IPS DF 4.7 (cell line): ENCODE data around the gene ATP10A.
"Not testable (repeated sequence)": the region's sequence is repeated elsewhere in the genome, so short reads cannot be mapped to it uniquely, and the experiment has no call there.

Experiments
- DNase-seq: peaks from one replicate; pipeline ENCODE4 v3.0.0-alpha.2; 2013; ENCODE audit warnings: low spot score; ENCODE audit errors: extremely low read depth

The ATP10A gene

DNA sequence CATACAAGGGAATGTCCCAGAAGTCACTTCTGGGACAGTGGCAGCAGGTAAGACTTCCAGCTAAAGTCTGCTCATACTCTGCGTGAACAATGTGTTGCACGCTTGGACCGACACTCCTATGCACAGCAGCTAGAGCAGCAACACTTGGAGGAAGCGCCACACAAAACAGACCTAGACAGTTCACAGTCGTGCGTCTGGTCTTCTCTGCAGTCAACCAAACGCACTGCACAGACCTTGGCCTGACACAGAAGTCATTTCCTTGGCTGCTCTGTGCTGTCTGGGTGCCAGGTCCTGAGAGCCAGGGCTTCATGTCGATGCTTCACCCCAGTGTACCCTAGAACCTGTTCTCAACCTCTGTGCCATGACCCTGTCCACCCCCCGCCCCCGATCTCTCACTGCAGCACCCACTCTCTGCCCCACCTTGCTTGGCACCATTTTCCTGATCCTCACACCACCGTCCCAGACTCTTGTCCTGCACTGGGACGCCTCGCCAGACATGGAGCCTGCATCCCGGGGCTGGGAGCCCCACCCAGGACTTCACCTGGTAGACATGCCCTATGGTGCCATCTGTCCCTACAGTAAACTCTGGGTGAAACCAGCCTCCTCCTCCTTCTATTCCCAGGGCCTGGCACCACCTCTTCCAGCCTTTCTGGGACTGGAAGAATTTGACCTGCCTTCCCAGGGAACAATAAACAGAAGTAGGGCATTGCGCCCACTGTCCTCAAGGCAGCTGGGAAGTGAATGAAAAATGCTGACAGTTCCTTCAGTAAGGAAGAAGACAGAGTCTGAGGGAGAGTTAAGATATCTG lies 3.1 kb downstream of the ATP10A start:
- DNase-seq = no peak

DNA sequence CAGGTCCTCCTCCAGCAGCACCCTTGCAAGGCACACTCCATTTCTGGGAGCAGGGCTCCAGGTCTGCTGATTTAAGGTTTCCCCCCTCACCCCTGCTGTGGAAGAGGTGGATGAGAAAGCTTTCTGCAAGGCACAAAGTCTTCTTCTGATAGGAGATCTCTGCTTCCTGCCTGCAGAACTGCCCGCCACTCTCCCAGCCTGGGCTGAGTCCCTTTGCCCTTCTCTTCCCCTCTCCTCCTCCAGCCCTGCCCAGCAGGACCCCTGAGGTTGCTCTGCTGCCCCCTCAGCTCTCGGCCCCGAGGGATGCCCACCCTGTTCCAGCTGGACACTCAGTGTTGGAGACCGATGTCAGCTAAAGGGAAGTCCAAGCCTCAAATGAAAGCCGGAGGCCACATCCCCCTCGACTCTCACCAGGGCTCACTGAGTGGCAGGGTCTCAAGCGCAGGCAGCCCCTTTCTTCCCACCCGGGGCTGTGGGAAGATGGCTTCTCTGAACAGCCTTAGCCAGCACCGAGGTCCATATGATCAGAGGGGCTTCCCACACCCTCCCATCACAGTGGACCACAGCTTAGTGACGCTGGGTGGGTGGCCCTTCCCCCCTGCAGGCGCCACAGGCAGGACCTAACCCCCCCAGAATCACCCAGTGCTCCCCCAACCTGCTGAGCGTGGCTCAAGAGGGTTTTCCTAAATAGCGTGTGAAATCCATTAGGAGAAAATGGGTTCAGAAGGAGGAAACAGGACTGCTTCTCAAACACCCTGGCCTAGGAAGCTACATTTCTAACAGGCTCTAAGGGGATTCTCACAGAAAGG lies 4.0 kb downstream of the ATP10A start:
- DNase-seq = no peak

DNA sequence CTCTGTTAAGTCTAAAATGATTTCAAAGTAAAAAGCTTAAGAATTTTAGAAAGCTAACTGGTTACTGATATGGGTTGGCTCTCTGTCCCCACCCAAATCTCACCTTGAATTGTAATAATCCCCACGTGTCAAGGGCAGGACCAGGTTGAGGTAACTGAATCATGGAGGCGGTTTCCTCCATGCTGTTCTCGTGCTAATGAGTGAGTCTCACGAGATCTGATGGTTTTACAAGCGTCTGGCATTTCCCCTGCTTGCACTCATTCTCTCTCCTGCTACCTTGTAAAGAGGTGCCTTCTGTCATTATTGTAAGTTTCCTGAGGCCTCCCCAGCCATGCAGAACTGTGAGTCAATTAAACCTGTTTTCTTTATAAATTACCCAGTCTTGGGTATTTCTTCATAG lies 7.1 kb downstream of the ATP10A start:
- not testable (repeated sequence) for DNase-seq

DNA sequence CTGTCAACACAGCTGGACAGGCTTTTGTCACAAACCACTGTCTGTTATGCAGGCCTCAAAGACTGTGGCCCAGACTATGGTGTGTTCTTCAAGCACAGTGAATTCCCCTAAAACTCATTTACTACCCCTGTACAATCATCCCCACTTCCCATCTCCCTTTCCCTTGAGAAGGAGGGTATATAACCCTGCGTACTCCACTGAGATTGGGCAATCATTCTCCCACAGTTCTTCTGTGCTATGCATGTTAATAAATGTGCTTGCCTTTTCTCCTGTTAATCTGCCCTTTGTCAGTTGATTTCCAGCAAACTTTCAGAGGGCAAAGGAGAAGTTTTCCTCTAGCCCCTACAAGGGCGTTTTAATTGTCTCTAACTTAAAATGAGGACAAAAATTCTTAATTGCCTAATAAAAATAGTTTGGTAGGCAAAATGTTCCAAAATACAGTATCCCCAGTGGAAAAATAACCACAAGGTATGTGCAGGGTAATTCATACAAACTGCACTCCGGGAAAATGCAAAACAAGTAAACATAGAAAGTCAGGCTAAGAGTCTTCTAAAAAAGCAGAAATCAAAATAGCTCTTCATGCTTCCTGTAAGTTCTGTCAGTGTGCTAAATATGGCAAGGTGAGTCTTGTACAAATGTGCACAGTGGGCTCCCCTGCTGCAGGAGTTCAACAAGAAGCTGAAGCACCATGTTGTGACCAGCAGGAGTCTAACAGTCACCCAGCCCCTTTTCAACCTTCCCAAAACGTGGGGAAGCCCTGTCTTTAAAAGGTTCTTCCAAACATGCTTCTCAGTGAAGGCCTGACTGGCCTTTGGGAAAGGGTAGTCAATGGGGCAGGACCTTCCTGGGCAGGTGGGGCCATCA lies 10.2 kb downstream of the ATP10A start:
- DNase-seq = no peak

DNA sequence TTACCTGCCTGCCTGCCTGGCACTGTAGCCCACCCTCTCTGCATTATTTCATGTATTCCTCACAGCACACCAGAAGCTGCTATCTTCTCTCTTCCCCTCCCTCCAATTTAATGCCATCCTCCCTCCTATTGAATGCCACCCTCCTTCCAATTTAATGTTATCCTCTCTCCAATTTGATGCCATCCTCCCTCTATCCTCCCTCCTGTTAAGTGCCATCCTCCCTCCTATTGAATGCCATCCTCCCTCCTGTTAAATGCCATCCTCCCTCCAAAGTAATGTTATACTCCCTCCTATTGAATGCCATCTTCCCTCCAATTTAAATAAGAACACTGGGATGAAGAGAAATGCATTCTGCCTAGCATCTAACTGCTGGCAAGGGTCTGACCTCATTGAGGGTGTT lies 11.1 kb downstream of the ATP10A start:
- DNase-seq = no peak

DNA sequence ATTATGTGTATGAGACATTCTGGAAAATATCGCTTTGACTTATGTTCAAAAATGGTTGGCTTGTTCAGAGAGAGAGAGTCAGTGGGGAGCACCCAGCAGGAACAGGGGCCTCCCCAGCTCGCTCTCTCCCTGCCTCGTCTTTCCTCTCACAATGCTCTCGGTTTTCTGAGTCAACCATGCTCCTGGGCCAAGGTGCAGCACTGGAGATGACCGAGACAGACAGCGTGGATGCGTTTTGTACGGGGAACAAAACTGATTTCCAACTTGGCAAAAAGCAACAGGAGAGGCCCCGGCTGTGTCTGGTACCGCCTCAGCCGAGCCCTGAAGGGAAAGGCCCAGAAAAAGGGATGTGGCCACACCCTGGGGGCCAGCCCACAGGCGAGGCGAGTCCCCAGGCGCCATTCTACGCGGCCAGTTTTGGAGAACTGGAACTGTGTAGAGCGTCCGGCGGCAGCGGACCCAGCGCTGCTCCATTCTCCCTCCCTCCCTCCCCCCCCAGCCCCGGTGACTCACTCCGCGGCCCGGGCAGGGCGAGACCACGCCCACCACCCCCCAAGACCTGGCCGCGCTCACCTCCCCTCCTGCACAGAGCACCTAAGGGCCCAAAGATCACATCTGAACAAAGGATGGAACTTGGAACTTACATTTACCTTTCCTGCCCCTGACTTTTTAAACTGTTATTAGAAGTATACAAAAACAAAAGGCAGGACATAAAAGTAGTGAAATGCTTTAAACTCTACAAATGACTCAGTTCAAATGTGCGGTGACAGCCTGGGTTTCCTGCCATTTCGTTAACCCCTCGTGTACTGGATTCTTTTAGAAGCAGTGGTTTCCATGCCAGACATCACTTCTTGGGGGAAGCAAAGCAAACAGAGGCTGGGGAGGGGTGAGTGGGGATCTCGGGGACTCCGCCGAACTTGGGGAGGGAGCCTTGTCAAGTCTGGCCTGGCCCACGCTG lies 12.7 kb downstream of the ATP10A start:
- no peak for DNase-seq

DNA sequence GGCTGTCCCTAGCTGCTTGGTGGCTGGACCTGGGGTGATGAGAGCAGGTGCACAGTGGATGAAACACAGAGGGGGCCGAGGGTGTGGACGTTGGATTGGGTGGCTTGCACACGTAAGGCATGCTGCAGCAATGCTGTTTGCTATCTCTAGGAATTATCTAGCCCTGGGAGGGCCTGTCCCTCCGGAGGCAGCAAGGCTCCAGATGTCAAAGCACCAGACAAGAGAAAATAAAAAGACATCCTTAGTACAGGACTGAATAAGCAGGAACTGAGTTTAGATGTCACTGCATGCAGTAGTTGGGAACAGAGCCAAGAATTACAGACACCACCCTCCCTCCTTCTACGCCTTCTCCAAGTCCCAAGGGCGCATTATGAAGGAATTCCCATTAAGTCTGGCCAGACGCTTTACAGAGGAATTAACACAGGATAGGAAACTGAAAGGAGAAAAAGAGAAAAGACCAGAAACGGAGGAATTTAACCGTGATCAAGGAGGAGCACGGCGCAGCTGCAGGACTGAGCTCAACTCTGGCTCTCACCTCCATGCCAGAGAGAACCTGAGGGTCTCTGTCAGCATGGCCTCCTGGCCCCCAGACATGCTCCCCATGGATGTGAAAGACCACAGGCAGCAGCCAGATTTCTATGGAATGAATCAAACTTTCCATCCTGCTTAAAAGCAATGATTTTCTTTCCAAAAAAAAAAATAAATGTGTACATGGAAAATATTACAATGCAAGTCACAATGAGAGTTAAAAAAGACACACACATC lies 13.8 kb downstream of the ATP10A start:
- DNase-seq = no peak

DNA sequence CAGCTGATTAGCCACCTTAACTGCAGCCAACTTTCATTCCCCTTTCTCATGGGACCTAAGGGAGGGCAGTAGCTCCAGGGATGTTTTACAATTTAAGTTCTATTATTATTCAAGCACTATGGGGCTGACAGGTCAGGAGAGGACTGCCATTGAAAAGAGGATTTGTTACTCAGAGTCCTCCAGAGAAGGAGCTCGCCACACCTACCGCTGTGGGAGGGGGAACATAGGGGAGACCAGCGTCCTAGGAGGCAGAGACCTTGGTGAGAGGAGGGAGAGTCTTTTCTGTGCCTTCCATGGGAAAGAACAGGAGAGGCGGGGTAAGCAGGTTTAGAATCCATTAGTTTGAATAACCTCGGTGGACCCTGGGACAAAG lies 14.4 kb downstream of the ATP10A start:
- no peak for DNase-seq

DNA sequence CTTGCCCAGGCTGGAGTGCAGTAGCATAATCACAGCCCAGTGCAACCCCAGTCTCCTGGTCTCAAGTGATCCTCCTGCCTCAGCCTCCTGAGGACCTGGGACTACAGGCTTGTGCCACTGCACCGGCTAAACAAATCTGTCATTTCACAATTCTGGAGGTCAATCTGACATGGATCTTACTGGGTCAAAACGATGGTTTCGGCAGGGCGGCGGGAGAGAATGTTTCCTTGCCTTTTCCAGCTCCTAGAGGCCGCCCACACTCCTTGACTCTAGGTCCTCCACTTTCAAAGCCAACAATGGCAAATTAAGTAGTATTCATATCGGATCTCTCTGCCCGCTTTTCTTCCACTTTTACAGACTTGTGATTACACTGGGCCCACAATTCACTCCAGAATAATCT lies 14.8 kb downstream of the ATP10A start:
- DNase-seq = no peak

DNA sequence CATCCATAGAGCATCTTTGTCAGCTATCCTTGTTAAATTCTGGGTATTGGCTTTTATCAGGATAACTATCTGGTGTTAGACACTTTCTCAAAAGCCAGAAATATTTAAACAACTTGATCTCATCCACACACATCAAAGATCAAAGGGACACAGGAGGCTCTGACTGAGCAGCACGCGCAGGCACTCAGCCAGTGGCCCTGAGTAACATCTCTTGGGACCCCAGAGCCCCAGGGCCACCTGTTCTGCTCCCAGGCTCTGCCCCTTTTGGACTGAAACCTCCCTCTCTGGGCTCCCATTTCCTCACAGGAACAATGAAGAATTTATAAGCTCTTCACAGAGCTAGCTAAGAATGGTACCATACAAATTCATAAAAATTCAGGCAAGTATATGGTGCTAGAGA lies 16.1 kb downstream of the ATP10A start:
- no peak for DNase-seq

DNA sequence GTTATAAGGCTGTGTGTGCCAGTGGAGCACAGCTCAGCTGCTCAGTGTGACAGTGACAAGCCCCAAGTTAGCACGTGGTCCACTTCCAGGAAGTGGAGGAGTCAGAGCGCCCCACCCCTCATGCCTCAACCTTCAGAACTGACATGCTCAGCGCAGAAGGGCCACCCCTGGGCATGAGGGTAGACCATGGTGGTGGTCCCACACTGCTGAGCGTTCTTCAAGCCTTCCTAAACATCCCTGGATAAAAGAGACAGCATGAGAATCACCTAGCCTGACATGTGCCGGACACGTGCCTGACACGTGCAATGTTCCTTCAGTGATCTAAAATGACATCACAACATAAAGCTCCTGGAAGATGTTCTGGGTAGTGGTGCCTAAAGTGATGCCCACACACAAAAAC lies 16.8 kb downstream of the ATP10A start:
- no peak for DNase-seq

DNA sequence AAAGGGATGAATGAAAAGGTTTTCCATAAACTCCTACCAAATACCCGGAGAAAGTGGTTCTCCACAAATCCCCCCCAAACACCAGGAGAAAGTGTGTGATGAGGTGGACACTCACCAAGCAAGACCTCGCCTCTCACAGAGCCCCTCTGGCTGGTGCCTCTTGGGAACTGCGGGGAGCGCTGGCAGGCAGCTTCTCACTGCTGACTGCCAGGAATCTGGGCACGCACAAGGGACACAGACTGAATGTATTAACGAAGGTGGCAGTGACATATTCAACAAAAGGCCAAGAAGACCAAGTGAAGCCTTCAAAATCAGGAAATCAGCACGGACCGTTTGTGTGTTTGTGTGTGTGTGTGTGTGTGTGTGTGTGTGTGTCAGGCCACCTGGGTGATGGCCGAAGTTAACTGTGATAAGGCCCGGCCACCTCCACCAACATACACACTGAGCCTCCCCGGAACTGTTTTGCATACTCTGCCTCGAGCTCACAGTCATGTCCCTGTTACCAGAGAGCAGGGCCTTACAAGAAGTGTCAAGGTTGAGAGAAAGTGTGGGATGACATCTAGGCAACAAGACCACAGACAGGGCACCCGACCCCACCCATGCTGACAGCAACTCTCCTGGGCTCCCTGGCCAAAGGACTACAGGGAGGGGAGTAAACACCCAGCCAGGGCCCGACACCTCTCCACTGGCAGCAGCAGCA lies 18.0 kb downstream of the ATP10A start:
- no peak for DNase-seq

DNA sequence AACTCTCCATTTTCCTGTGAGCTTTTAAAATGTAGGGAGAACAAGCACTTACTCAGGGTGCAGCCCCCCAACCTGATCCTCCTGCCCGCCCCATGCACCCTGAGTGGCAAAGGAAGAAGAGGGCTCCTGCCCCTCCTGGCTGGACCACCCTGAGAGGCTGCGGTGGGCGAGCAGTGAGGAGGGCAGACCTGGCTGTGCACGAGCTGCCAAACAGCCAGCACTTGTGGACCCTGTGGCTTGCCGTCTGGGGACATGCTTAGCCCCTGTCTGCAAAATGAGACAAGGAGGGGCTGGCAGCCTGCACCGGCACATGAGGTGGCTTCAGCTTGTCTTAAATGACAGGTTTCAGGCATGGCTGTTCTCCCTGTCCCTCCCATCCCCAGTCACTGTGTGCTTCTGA lies 18.6 kb downstream of the ATP10A start:
- no peak for DNase-seq

DNA sequence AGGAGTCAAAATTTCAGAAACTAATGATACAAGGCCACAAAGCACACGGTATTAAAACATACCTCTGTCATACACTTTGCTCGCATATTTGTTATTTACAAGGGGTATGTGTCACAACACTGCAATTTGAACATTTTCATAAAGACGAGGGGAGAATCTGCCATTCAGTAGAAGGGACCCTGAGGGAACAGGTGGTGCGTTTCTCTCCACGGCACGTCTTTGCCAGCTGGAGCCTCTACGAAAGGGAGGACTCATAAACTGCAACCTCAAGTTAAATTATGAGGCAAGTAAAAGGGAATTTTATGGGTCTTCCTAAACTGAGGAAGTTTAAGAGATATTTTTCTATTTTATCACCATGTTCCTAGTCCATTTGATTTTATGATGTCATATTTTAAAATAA lies 19.1 kb downstream of the ATP10A start:
- DNase-seq = no peak

DNA sequence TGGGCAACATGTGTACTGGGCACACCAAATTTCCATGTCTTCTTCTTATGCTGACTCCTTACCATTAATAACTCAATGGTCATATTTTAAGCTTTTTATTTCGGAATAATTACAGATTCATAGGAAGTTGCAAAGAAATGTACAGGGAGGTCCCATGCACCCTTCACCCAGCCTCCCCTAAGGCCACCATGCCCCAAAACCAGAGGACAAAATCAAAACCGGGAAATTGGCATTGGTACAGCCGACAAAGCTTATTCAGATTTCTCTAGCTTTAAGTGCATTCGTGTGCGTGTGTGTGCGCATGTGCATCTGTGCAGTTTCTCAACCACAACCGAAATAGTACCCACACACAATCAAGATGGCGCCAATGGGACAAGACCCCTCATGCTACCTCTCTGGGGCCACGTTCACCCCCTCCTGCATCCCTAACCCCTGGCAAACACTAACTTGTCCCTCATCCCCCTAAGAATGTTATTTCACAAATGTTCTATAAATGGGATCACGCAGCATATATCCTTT lies 23.4 kb downstream of the ATP10A start:
- DNase-seq = no peak

DNA sequence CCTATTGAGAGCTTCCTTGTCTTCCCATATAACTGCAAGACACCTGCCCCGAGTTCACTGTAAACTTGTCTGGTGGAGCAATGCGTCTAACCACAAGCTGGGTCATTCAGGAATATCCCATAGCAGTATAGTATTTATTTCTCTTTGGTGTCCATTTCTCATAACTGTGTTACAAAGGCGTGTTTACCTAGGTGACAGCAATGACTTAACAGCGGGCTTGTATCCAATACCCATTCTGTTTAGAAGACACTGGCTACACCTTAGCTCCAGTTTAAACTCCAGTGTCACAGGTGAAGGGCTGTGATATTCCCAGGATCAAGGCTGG lies 24.3 kb downstream of the ATP10A start:
- no peak for DNase-seq

DNA sequence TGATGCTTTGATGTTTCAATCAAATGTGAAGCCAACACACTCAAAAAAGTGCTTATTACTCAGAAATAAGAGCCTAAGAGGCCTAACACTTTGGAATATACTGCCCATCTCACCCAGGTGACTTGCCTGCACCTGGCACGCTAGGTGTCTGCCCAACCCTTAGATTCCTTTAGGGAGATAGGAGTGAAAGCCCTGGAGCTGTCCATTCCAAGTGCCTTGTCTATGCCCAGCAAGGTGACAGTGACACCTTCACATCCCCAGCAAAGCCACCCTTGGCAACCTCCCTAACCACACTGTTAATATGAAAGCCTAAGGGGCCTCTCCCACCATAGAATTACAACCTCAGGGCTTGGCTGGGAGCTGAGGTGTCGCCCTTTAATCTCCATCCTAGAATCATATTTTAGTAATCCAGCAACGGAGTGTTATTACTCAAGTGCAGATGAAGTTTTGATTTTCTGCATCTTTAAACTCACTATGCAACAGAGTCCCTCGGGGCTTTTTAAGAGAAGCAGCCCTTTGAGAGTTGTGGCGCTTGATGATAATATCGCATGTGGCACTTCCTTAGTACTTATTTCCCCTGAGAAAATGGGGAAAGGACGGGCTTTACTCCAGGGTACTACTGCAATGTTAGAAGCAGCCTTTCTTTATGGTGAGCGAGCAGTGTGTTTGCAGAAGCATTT lies 24.8 kb downstream of the ATP10A start:
- DNase-seq = no peak

DNA sequence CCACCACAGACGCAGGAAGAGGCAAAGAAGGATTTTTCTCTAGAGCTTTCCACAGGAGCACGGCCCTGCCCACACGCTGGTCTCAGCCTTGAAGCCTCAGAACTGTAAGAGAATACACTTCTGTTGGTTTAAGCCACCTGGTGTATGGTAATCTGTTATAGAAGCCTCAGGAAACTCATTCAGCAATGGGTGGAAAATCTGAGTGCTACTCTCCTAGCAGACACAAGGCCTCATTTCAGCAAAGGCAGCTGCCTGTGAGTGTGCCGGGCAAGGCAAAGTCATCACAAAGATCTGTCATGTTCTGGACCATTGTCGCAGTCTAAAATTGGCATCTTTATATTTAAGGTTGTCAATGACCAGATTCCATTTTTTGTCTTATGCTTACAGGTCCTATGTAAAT lies 31.0 kb downstream of the ATP10A start:
- no peak for DNase-seq
